ENCODE results near the gene SLC35F2. TPM values are rescaled to one million over a fixed set of nuclear protein-coding genes. Genes with fewer than 3 reads are reported as not detected.
"Not testable (repeated sequence)": the region's sequence is repeated elsewhere in the genome, so short reads cannot be mapped to it uniquely, and the experiment has no call there.

SLC35F2 gene
- total RNA-seq, 3 donors from 2014 or later = 33.8 to 46.3 (median 42.4) TPM

- ATAC-seq = no peak
- no peaks in the 10 kb centered on the region for H3K27me3 Mint-ChIP-seq (ENCODE audit: low read depth)
- no peak overlapping the region for H3K4me3 Mint-ChIP-seq
- DNase-seq = no peak
- peaks cover 10% of the 10 kb centered on the region for H3K36me3 Mint-ChIP-seq (ENCODE audit: insufficient read depth)
- H3K9me3 Mint-ChIP-seq = no peaks in the 10 kb centered on the region
- peaks cover 31% of the 10 kb centered on the region for H3K4me1 Mint-ChIP-seq (ENCODE audit: low read depth)
Measured at GRCh38 chr11:107853070-107853469, 5.5 kb downstream of the SLC35F2 start.

DNA sequence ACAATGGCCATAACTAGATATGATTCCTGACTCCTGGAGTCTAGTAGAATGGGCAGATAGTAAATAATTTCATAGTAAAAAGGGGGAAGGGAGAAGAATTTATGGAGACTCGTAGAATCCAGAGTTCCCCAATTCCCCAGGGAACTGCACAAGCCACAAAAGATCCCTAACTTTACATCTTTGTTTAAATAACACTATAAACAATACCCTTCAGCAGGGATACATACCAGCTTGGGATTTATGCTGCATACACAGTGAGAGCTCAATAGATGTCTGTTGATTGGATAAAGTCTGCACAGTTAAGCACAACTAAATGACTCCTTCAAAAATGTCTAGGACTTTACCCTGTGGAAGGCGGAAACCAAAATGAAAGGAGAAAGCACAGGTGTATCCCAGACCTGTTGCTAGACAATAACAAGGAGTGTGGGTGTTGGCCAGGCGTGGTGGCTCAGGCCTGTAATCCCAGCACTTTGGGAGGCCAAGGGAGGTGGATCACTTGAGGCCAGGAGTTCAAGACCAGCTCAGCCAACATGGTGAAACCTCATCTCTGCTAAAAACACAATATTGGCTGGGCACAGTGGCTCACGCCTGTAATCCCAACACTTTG, 6.8 kb downstream of the SLC35F2 start:
- no peak for ATAC-seq
- H3K27me3 Mint-ChIP-seq (ENCODE audit: low read depth) = no peaks in the 10 kb centered on the region
- no peak for DNase-seq

GRCh38 chr11:107849790-107850189, 8.8 kb downstream of the SLC35F2 start:
- H3K9me3 Mint-ChIP-seq = no peaks in the 10 kb centered on the region
- peaks cover 21% of the 10 kb centered on the region for H3K4me1 Mint-ChIP-seq (ENCODE audit: low read depth)

More for the DNA sequence above, 6.8 kb downstream of the SLC35F2 start:
- no peak overlapping the region for H3K4me3 Mint-ChIP-seq
- peaks cover 10% of the 10 kb centered on the region for H3K36me3 Mint-ChIP-seq (ENCODE audit: insufficient read depth)
- H3K4me1 Mint-ChIP-seq (ENCODE audit: low read depth) = peaks cover 32% of the 10 kb centered on the region
- H3K9me3 Mint-ChIP-seq = no peaks in the 10 kb centered on the region

GRCh38 chr11:107848345-107848744, 10.2 kb downstream of the SLC35F2 start:
- Mint-ChIP-seq H3K36me3 (ENCODE audit: insufficient read depth) (peaks cover 9% of the 10 kb centered on the region), H3K4me3 (no peak overlapping the region), H3K4me1 (ENCODE audit: low read depth) (peaks cover 25% of the 10 kb centered on the region), H3K27me3 (ENCODE audit: low read depth) (no peaks in the 10 kb centered on the region), H3K9me3 (no peaks in the 10 kb centered on the region)
- no peak for DNase-seq
- no peak for ATAC-seq

More at GRCh38 chr11:107849790-107850189, 8.8 kb downstream of the SLC35F2 start:
- Mint-ChIP-seq H3K4me3 (no peak overlapping the region), H3K36me3 (ENCODE audit: insufficient read depth) (peaks cover 8% of the 10 kb centered on the region), H3K27me3 (ENCODE audit: low read depth) (no peaks in the 10 kb centered on the region)
- no peak for DNase-seq
- no peak for ATAC-seq

DNA sequence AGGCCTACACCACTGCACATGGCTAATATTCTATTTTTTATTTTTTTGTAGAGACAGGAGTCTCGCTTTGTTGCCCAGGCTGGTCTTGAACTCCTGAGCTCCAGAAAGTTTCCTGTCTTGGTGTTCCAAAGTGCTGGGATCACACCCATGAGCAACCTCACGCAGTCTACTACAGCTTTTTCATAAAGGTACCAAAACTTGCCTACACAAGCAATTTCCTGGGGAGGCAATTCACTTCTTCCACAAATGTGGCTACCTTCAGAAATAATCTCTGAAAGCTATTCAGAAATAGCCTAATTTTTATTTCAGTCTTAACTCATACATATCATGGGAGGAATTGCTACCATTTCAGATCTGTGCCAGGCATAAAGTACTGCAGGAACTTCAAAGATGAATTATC, 11.4 kb downstream of the SLC35F2 start:
- Mint-ChIP-seq H3K36me3 (ENCODE audit: insufficient read depth) (peaks cover 15% of the 10 kb centered on the region), H3K4me3 (no peak overlapping the region), H3K4me1 (ENCODE audit: low read depth) (peaks cover 33% of the 10 kb centered on the region), H3K9me3 (no peaks in the 10 kb centered on the region), H3K27me3 (ENCODE audit: low read depth) (no peaks in the 10 kb centered on the region)
- ATAC-seq (no peak), DNase-seq (no peak)

GRCh38 chr11:107844041-107844440, 14.5 kb downstream of the SLC35F2 start:
- H3K9me3 Mint-ChIP-seq = no peaks in the 10 kb centered on the region
- H3K4me1 Mint-ChIP-seq (ENCODE audit: low read depth) = peaks cover 52% of the 10 kb centered on the region
- ATAC-seq (peak in 1 of 2 donors; percentile 19), DNase-seq (no peak)
- H3K4me3 Mint-ChIP-seq = no peak overlapping the region
- H3K27me3 Mint-ChIP-seq (ENCODE audit: low read depth) = no peaks in the 10 kb centered on the region
- peaks cover 12% of the 10 kb centered on the region for H3K36me3 Mint-ChIP-seq (ENCODE audit: insufficient read depth)

GRCh38 chr11:107842412-107843100, 16.0 kb downstream of the SLC35F2 start:
- peaks cover 43% of the 10 kb centered on the region for H3K4me1 Mint-ChIP-seq (ENCODE audit: low read depth)
- no peak for ATAC-seq

DNA sequence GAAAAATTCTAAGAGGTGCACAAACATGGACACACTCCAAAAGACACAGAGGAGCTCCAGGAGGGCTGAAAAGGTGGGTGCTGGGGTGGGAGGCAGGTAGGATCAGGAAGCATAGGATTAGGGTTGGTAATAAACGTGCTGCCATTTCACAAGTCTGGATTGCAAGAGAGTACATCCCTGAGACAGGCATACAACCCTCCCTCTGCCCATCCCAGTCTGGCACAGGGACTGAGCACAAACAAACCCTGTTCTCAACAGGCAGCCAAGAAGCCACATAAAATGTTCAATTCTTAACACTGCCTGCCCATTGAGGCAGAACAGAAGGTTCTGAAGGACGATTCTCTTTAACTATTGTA, 18.5 kb downstream of the SLC35F2 start:
- peak overlapping the region; percentile 70 for H3K4me3 Mint-ChIP-seq
- DNase-seq = no peak
- H3K36me3 Mint-ChIP-seq (ENCODE audit: insufficient read depth) = peaks cover 11% of the 10 kb centered on the region
- ATAC-seq = peak in 1 of 2 donors; percentile 9
- peaks cover 52% of the 10 kb centered on the region for H3K4me1 Mint-ChIP-seq (ENCODE audit: low read depth)
- H3K27me3 Mint-ChIP-seq (ENCODE audit: low read depth) = no peaks in the 10 kb centered on the region
- no peaks in the 10 kb centered on the region for H3K9me3 Mint-ChIP-seq

More at GRCh38 chr11:107842412-107843100, 16.0 kb downstream of the SLC35F2 start:
- Mint-ChIP-seq H3K27me3 (ENCODE audit: low read depth) (no peaks in the 10 kb centered on the region), H3K4me3 (no peak overlapping the region), H3K36me3 (ENCODE audit: insufficient read depth) (peaks cover 12% of the 10 kb centered on the region), H3K9me3 (no peaks in the 10 kb centered on the region)
- DNase-seq = no peak

DNA sequence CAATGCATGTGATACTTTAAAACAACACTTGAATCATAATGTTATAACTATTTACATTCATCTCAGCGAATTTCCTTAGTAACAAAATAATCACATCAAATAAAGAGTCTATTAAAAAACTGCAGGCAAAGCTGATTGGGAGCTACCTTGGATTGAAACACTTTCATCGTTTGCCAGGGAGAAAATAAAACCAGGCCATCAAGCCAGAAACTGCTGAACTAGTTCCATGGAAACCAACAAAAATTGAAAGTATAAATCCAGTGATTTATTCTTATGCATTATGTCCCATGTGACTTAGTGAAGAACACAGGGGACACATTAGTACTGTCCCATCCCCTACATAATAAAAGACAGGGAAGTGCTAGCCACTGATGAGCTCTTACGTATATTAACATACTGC, 21.7 kb downstream of the SLC35F2 start:
- no peak for DNase-seq
- H3K9me3 Mint-ChIP-seq = no peaks in the 10 kb centered on the region
- H3K27me3 Mint-ChIP-seq (ENCODE audit: low read depth) = no peaks in the 10 kb centered on the region
- no peak for ATAC-seq
- peaks cover 39% of the 10 kb centered on the region for H3K4me1 Mint-ChIP-seq (ENCODE audit: low read depth)
- no peak overlapping the region for H3K4me3 Mint-ChIP-seq
- H3K36me3 Mint-ChIP-seq (ENCODE audit: insufficient read depth) = peaks cover 4% of the 10 kb centered on the region

- H3K4me3 Mint-ChIP-seq = no peak overlapping the region
- no peaks in the 10 kb centered on the region for H3K27me3 Mint-ChIP-seq (ENCODE audit: low read depth)
- no peak for ATAC-seq
- H3K36me3 Mint-ChIP-seq (ENCODE audit: insufficient read depth) = peaks cover 4% of the 10 kb centered on the region
- H3K4me1 Mint-ChIP-seq (ENCODE audit: low read depth) = peaks cover 22% of the 10 kb centered on the region
- H3K9me3 Mint-ChIP-seq = no peaks in the 10 kb centered on the region
- DNase-seq = no peak
Measured at GRCh38 chr11:107834995-107835394, 23.6 kb downstream of the SLC35F2 start.

DNA sequence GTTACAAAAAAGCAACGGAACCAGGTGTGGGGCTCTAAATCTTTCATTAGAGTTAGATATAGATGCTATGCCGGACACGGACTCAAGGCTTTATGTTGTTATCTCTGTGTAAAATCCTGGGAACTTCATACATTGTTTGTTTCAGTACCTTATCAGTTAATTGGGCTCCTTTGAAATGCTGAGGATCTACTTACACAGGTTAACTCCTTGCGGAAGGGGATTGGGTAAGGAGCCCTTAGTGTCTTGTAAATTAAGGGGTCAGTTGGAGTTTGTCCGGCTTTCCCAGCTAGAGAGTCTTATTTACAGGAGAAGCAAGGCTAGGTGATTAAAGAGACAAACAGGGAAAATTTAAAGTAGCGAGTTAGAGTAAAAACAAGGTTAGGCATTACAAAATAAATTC, 24.7 kb downstream of the SLC35F2 start:
- not testable (repeated sequence) for H3K9me3 Mint-ChIP-seq; H3K4me3 Mint-ChIP-seq; DNase-seq; ATAC-seq; H3K27me3 Mint-ChIP-seq (ENCODE audit: low read depth); H3K36me3 Mint-ChIP-seq (ENCODE audit: insufficient read depth)
- peaks cover 16% of the 10 kb centered on the region for H3K4me1 Mint-ChIP-seq (ENCODE audit: low read depth)

DNA sequence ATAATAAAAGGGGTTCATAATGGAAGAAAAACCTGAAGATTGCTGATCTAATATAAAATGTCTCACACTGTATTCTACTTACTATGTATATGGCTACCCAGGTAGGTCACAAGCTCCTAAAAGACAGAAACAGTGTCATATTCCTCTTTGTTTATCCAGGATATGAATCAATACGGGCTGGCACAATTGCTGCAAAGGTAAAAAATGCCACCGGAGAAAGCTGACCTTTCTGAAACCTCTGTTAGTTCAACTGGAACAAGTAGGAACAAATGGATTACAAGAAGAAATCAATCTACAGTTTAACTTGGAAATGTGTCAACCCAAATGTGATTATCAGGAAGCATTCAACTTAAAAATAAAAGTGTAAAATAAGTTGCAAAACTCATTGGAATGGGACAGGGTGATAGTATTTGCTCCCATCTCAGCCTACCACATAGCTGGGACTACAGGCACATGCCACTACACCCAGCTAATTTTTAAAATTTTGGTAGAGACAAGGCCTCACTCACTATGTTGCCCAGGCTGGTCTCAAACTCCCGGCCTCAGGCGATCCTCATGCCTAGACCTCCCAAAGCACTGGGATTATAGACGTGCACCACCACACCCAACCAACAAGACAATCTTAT, 27.6 kb downstream of the SLC35F2 start:
- DNase-seq (no peak), ATAC-seq (no peak)
- no peak overlapping the region for H3K4me3 Mint-ChIP-seq
- peaks cover 8% of the 10 kb centered on the region for H3K4me1 Mint-ChIP-seq (ENCODE audit: low read depth)
- H3K27me3 Mint-ChIP-seq (ENCODE audit: low read depth) = no peaks in the 10 kb centered on the region
- H3K9me3 Mint-ChIP-seq = no peaks in the 10 kb centered on the region
- peaks cover 4% of the 10 kb centered on the region for H3K36me3 Mint-ChIP-seq (ENCODE audit: insufficient read depth)

DNA sequence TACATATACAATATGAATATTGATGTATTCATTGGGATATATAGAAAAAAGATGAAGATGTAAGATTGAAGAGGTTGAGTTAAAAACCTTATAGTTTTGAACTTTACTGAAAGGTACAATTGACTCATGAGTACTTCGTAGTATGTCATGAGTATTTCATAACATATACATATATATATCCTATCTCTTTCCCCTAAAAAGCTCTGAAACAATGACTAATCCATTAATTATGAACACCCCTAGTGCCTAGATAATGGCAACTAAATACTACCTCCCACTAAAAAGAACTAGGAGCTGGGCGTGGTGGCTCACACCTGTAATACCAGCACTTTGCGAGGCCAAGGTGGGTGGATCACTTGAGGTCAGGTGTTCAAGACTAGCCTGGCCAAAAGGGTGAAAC, 31.5 kb downstream of the SLC35F2 start:
- ATAC-seq = no peak
- peaks cover 7% of the 10 kb centered on the region for H3K4me1 Mint-ChIP-seq (ENCODE audit: low read depth)

DNA sequence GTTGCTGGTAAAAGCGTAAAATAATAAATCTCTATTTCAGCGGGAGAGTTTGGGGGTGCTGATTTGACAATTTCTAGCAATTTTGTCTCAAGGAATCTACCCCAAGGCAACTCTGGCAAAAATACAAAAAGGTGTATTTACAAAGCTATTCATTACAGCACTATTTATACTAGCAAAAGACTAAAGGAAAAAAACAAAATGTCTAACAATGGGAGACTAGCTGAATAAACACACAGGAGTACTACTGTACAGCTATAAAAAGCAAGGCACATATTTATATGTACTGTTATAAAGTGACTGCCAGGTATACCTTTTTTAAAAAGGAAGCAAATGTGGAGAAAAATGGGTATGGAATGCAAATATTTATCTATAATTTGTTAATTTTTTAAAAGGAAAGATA, 32.7 kb downstream of the SLC35F2 start:
- no peaks in the 10 kb centered on the region for H3K9me3 Mint-ChIP-seq
- H3K27me3 Mint-ChIP-seq (ENCODE audit: low read depth) = no peaks in the 10 kb centered on the region
- no peaks in the 10 kb centered on the region for H3K36me3 Mint-ChIP-seq (ENCODE audit: insufficient read depth)
- ATAC-seq (no peak), DNase-seq (no peak)
- no peak overlapping the region for H3K4me3 Mint-ChIP-seq
- peaks cover 7% of the 10 kb centered on the region for H3K4me1 Mint-ChIP-seq (ENCODE audit: low read depth)

More for the DNA sequence above, 31.5 kb downstream of the SLC35F2 start:
- Mint-ChIP-seq H3K27me3 (ENCODE audit: low read depth) (no peaks in the 10 kb centered on the region), H3K9me3 (no peaks in the 10 kb centered on the region), H3K4me3 (no peak overlapping the region), H3K36me3 (ENCODE audit: insufficient read depth) (peaks cover under 1% of the 10 kb centered on the region)
- no peak for DNase-seq
